Fibroblast of lung (primary cell): ENCODE results near the gene MGAT5. TPM values are rescaled to one million over a fixed set of nuclear protein-coding genes. Genes with fewer than 3 reads are reported as not detected.
A peak's percentile ranks its signal among the peaks of the same experiment; 100 is the strongest.

Source experiments
- DNase-seq, 2 donors: peaks; one replicate each; pipeline versions ENCODE4 v3.0.0 to v3.0.0-alpha.2; 2010; ENCODE audit warnings: low read depth in 2 of 2
- H2AFZ ChIP-seq: 2 replicates; pipeline ENCODE4 v1.5.1; 2012; ENCODE audit warnings: low read length, control low read depth, inconsistent platforms
- H3K27ac ChIP-seq: 2 replicates; pipeline ENCODE4 v1.5.1; 2011; ENCODE audit warnings: low read length, control low read depth; ENCODE audit not compliant: insufficient read depth
- H3K27me3 ChIP-seq: 2 replicates; pipeline ENCODE4 v1.5.1; 2011; ENCODE audit warnings: mild to moderate bottlenecking, low read length; ENCODE audit not compliant: control insufficient read depth, insufficient read depth
- H3K36me3 ChIP-seq: 2 replicates; pipeline ENCODE4 v1.5.1; 2011; ENCODE audit warnings: low read length; ENCODE audit not compliant: control insufficient read depth, insufficient read depth
- H3K4me1 ChIP-seq: 2 replicates; pipeline ENCODE4 v1.5.1; 2011; ENCODE audit warnings: low read length; ENCODE audit not compliant: control insufficient read depth, insufficient read depth; ENCODE audit errors: extremely low read depth
- H3K4me2 ChIP-seq: 2 replicates; pipeline ENCODE4 v1.5.1; 2011; ENCODE audit warnings: low read length, control low read depth; ENCODE audit not compliant: insufficient read depth; ENCODE audit errors: extremely low read depth
- H3K4me3 ChIP-seq, 4 experiments: fragments of 200-600 bp in 1 of 4; sonication (generic) in 1 of 4; replicated peaks in 1 of 4; 2 replicates each; pipeline ENCODE4 v1.5.1; 2011 to 2016; ENCODE audit warnings: low read length in 4 of 4, low read depth in 3 of 4, mild to moderate bottlenecking in 3 of 4, control low read depth in 2 of 4, inconsistent platforms in 1 of 4, mixed read lengths in 1 of 4; ENCODE audit not compliant: insufficient read depth in 1 of 4; ENCODE audit errors: control extremely low read depth in 1 of 4
- H3K79me2 ChIP-seq: 2 replicates; pipeline ENCODE4 v1.5.1; 2012; ENCODE audit warnings: mild to moderate bottlenecking, low read length, inconsistent platforms; ENCODE audit not compliant: control insufficient read depth, insufficient read depth
- H3K9ac ChIP-seq: 2 replicates; pipeline ENCODE4 v1.5.1; 2011; ENCODE audit warnings: mild to moderate bottlenecking, low read length, control low read depth; ENCODE audit not compliant: insufficient read depth
- H3K9me3 ChIP-seq: 2 replicates; pipeline ENCODE4 v1.5.1; 2012; ENCODE audit warnings: low read depth, low read length; ENCODE audit not compliant: control insufficient read depth, insufficient read depth
- H4K20me1 ChIP-seq: 2 replicates; pipeline ENCODE4 v1.5.1; 2011; ENCODE audit warnings: low read length; ENCODE audit not compliant: control insufficient read depth, insufficient read depth; ENCODE audit errors: extremely low read depth
- EZH2 ChIP-seq: IDR thresholded peaks from 2 replicates; pipeline ENCODE4 v1.5.1; 2012; ENCODE audit warnings: low read length, control low read depth, mild to moderate bottlenecking; ENCODE audit errors: missing control alignments
- polyA plus RNA-seq, 2 donors: library from polyadenylated mRNA; depleted of rRNA in 1 of 2; stranded (reverse) in 1 of 2; unstranded in 1 of 2; fragments of >200 nt; gene quantifications; 2 replicates each; pipeline ENCODE4 v1.2.1, GENCODE V29; 2011 to 2012; ENCODE audit warnings: missing spikeins in 1 of 2
- total RNA-seq: library from RNA; depleted of rRNA; stranded (reverse); fragments of >200 nt; gene quantifications from 2 replicates; pipeline ENCODE4 v1.2.1, GENCODE V29; 2014
- TF ChIP-seq, protein P1 (sequence below), 2 donors: IDR thresholded peaks in 1 of 2; conservative IDR thresholded peaks in 1 of 2; 1 replicate in 1 of 2; 2 replicates in 1 of 2; pipeline ENCODE4 v1.5.1; 2011 to 2012; ENCODE audit warnings: low read length in 2 of 2, control low read depth in 1 of 2, inconsistent platforms in 1 of 2, low read depth in 1 of 2, mild to moderate bottlenecking in 1 of 2

Gene MGAT5
- total and polyA plus RNA-seq, 2 donors (not counting 1 experiment from before 2014, with no cell fraction given), result 270 to 301 TPM

DNA sequence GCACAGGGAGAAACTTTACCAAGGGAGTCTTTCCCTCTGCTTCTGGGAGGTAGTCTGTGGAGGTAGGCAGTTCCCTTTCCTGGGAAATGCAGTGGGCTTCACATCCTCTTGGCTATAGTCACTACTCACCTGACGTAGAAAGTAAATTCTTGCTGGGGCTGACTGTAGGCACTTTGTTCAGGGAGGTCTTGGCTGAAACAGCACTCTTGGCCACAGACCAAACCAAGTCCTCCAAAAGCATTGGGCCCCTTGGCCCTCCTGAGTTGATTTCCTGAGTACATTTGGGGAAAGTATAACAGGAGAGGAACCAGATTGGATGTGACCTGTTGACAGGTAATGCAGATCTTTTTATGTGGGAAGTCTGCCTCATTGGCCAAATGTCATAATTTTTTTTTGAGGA lies 108.9 kb downstream of the MGAT5 start:
- Histone ChIP-seq H3K4me3 (no peak overlapping the region), H3K36me3 (peaks cover 2% of the 10 kb centered on the region), H3K4me2 (no peak overlapping the region), H3K9ac (no peak overlapping the region), H3K79me2 (no peaks in the 10 kb centered on the region), H4K20me1 (no peaks in the 10 kb centered on the region), H3K9me3 (no peaks in the 10 kb centered on the region), H3K27me3 (no peaks in the 10 kb centered on the region), H3K27ac (no peak overlapping the region), H2AFZ (no peak overlapping the region), H3K4me1 (peaks cover 6% of the 10 kb centered on the region)
- no peak for TF ChIP-seq EZH2
- TF ChIP-seq, protein P1, sequence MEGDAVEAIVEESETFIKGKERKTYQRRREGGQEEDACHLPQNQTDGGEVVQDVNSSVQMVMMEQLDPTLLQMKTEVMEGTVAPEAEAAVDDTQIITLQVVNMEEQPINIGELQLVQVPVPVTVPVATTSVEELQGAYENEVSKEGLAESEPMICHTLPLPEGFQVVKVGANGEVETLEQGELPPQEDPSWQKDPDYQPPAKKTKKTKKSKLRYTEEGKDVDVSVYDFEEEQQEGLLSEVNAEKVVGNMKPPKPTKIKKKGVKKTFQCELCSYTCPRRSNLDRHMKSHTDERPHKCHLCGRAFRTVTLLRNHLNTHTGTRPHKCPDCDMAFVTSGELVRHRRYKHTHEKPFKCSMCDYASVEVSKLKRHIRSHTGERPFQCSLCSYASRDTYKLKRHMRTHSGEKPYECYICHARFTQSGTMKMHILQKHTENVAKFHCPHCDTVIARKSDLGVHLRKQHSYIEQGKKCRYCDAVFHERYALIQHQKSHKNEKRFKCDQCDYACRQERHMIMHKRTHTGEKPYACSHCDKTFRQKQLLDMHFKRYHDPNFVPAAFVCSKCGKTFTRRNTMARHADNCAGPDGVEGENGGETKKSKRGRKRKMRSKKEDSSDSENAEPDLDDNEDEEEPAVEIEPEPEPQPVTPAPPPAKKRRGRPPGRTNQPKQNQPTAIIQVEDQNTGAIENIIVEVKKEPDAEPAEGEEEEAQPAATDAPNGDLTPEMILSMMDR (conservative IDR thresholded peaks at IDR 0.05 in 1 of 2, IDR thresholded peaks at IDR 0.05 in 1 of 2; ENCODE audit: low read depth in 1 of 2, low read length in 2 of 2), result no peak
- no peak for DNase-seq

DNA sequence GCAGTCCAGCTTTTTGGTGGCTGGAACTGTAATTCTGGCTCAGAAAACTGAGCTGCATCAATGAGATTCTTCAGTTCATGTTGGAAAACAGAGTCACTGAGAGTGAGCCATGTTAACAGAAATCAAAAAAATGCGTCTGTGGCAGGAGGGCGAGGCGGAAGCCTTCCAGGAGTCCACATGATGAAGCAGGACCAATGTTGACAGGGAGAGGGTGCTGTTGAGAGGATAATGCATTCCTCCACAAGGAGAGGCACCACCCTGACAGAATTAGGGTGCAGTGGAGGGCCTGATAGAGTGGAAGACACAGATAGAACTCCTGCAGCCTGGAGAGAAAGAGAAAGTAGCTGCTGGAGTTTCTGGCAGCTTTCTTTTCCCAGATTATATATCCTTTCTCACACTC lies 111.5 kb downstream of the MGAT5 start:
- peaks cover 11% of the 10 kb centered on the region for H3K4me1 ChIP-seq
- no peak for TF ChIP-seq EZH2
- TF ChIP-seq, protein P1 (conservative IDR thresholded peaks at IDR 0.05 in 1 of 2, IDR thresholded peaks at IDR 0.05 in 1 of 2; ENCODE audit: low read depth in 1 of 2, low read length in 2 of 2), result peak in 1 of 2 donors; percentile 6
- H2AFZ ChIP-seq, result no peak overlapping the region
- H4K20me1 ChIP-seq, result no peaks in the 10 kb centered on the region
- H3K4me3 ChIP-seq, result no peak overlapping the region
- H3K4me2 ChIP-seq, result no peak overlapping the region
- H3K36me3 ChIP-seq, result peaks cover 2% of the 10 kb centered on the region
- no peaks in the 10 kb centered on the region for H3K9me3 ChIP-seq
- DNase-seq, result no peak
- H3K9ac ChIP-seq, result no peak overlapping the region
- H3K27me3 ChIP-seq, result no peaks in the 10 kb centered on the region
- no peaks in the 10 kb centered on the region for H3K79me2 ChIP-seq
- H3K27ac ChIP-seq, result no peak overlapping the region

DNA sequence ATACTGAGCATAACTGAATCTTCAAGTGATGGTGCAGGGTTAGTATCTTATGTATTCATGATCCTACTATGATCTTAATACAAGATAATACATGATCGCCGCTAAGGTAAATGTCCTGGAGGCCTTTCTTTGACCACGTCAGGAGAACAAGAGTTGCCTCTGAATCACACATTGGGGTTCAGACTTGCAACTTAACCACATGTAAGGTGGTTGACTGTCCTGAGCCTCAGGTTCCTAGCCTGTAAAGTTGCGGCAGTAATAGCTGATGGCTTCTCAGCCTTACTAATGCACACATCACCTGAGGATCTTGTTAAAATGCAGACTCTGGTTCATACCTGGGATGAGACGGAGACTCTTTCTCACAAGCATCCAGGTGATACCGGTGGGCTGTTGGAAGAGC lies 112.5 kb downstream of the MGAT5 start:
- Histone ChIP-seq H3K27me3 (no peaks in the 10 kb centered on the region), H3K79me2 (no peaks in the 10 kb centered on the region), H3K9ac (no peak overlapping the region), H3K36me3 (peaks cover 2% of the 10 kb centered on the region), H3K9me3 (no peaks in the 10 kb centered on the region), H4K20me1 (no peaks in the 10 kb centered on the region), H3K27ac (no peak overlapping the region), H2AFZ (no peak overlapping the region), H3K4me1 (peaks cover 17% of the 10 kb centered on the region), H3K4me3 (no peak overlapping the region), H3K4me2 (no peak overlapping the region)
- no peak for DNase-seq
- TF ChIP-seq EZH2, result no peak
- TF ChIP-seq, protein P1 (conservative IDR thresholded peaks at IDR 0.05 in 1 of 2, IDR thresholded peaks at IDR 0.05 in 1 of 2; ENCODE audit: low read depth in 1 of 2, low read length in 2 of 2), result no peak
